ENCODE data around the gene RHOG.

The RHOG gene

GRCh38 chr11:3838504-3838903 lies 2.3 kb downstream of the RHOG start:
- FAIRE-seq = no peak
- DNase-seq (ENCODE audit: insufficient read length, low spot score) = no peak
- TF ChIP-seq TAF1 (IDR thresholded peaks at IDR 0.05; ENCODE audit: low read depth, low read length) (no peak), POU2F2 (IDR thresholded peaks at IDR 0.05; ENCODE audit: low read depth, low read length) (no peak), POLR2A (IDR thresholded peaks at IDR 0.05; ENCODE audit: low read depth, low read length) (no peak), SPI1 (IDR thresholded peaks at IDR 0.05; ENCODE audit: low read depth, low read length) (no peak), POLR2AphosphoS5 (IDR thresholded peaks at IDR 0.05; ENCODE audit: low read depth, low read length) (no peak), PAX5 (IDR thresholded peaks at IDR 0.05; ENCODE audit: insufficient read depth, low read length, severe bottlenecking) (no peak)

- FAIRE-seq = no peak
- DNase-seq (ENCODE audit: insufficient read length, low spot score) = no peak
- TF ChIP-seq POLR2AphosphoS5 (IDR thresholded peaks at IDR 0.05; ENCODE audit: low read depth, low read length) (no peak), POU2F2 (IDR thresholded peaks at IDR 0.05; ENCODE audit: low read depth, low read length) (no peak), PAX5 (IDR thresholded peaks at IDR 0.05; ENCODE audit: insufficient read depth, low read length, severe bottlenecking) (no peak), POLR2A (IDR thresholded peaks at IDR 0.05; ENCODE audit: low read depth, low read length) (no peak), TAF1 (IDR thresholded peaks at IDR 0.05; ENCODE audit: low read depth, low read length) (no peak), SPI1 (IDR thresholded peaks at IDR 0.05; ENCODE audit: low read depth, low read length) (peak; percentile 72)
These were observed 3.0 kb downstream of the RHOG start for GRCh38 chr11:3837793-3838192.

GRCh38 chr11:3836903-3837302 lies 3.9 kb downstream of the RHOG start:
- TF ChIP-seq SPI1 (IDR thresholded peaks at IDR 0.05; ENCODE audit: low read depth, low read length) (peak; percentile 27; the same call in 1 of the 2 replicates), POU2F2 (IDR thresholded peaks at IDR 0.05; ENCODE audit: low read depth, low read length) (no peak)
- no peak for FAIRE-seq
- no peak for DNase-seq (ENCODE audit: insufficient read length, low spot score)

- TF ChIP-seq SPI1 (IDR thresholded peaks at IDR 0.05; ENCODE audit: low read depth, low read length) (no peak), TAF1 (IDR thresholded peaks at IDR 0.05; ENCODE audit: low read depth, low read length) (no peak), POLR2A (IDR thresholded peaks at IDR 0.05; ENCODE audit: low read depth, low read length) (no peak), POU2F2 (IDR thresholded peaks at IDR 0.05; ENCODE audit: low read depth, low read length) (no peak), POLR2AphosphoS5 (IDR thresholded peaks at IDR 0.05; ENCODE audit: low read depth, low read length) (no peak), PAX5 (IDR thresholded peaks at IDR 0.05; ENCODE audit: insufficient read depth, low read length, severe bottlenecking) (no peak)
- FAIRE-seq (no peak), DNase-seq (ENCODE audit: insufficient read length, low spot score) (no peak)
These were observed 5.0 kb downstream of the RHOG start for GRCh38 chr11:3835751-3836150.

- TF ChIP-seq POLR2A (IDR thresholded peaks at IDR 0.05; ENCODE audit: low read depth, low read length) (no peak), SPI1 (IDR thresholded peaks at IDR 0.05; ENCODE audit: low read depth, low read length) (peak; percentile 50; the same call in 1 of the 2 replicates)
- FAIRE-seq (no peak), DNase-seq (ENCODE audit: insufficient read length, low spot score) (no peak)
These were observed 5.9 kb downstream of the RHOG start for GRCh38 chr11:3834664-3835461.

GRCh38 chr11:3834349-3834663 lies 6.5 kb downstream of the RHOG start:
- DNase-seq (ENCODE audit: insufficient read length, low spot score) (no peak), FAIRE-seq (no peak)
- no peak for TF ChIP-seq PAX5 (IDR thresholded peaks at IDR 0.05; ENCODE audit: insufficient read depth, low read length, severe bottlenecking)

GRCh38 chr11:3833449-3833848 lies 7.3 kb downstream of the RHOG start:
- FAIRE-seq (no peak), DNase-seq (ENCODE audit: insufficient read length, low spot score) (no peak)
- TF ChIP-seq SPI1 (IDR thresholded peaks at IDR 0.05; ENCODE audit: low read depth, low read length) = no peak
- no peak for TF ChIP-seq PAX5 (IDR thresholded peaks at IDR 0.05; ENCODE audit: insufficient read depth, low read length, severe bottlenecking)
- TF ChIP-seq POLR2AphosphoS5 (IDR thresholded peaks at IDR 0.05; ENCODE audit: low read depth, low read length) = no peak
- no peak for TF ChIP-seq POU2F2 (IDR thresholded peaks at IDR 0.05; ENCODE audit: low read depth, low read length)
- no peak for TF ChIP-seq TAF1 (IDR thresholded peaks at IDR 0.05; ENCODE audit: low read depth, low read length)
- no peak for TF ChIP-seq POLR2A (IDR thresholded peaks at IDR 0.05; ENCODE audit: low read depth, low read length)

GRCh38 chr11:3832816-3833215 lies 7.9 kb downstream of the RHOG start:
- TF ChIP-seq PAX5 (IDR thresholded peaks at IDR 0.05; ENCODE audit: insufficient read depth, low read length, severe bottlenecking) (no peak), POLR2A (IDR thresholded peaks at IDR 0.05; ENCODE audit: low read depth, low read length) (no peak), POU2F2 (IDR thresholded peaks at IDR 0.05; ENCODE audit: low read depth, low read length) (no peak)
- FAIRE-seq (no peak), DNase-seq (ENCODE audit: insufficient read length, low spot score) (no peak)

- FAIRE-seq = no peak
- DNase-seq (ENCODE audit: insufficient read length, low spot score) = no peak
- no peak for TF ChIP-seq SPI1 (IDR thresholded peaks at IDR 0.05; ENCODE audit: low read depth, low read length)
- TF ChIP-seq POU2F2 (IDR thresholded peaks at IDR 0.05; ENCODE audit: low read depth, low read length) = no peak
- no peak for TF ChIP-seq PAX5 (IDR thresholded peaks at IDR 0.05; ENCODE audit: insufficient read depth, low read length, severe bottlenecking)
- no peak for TF ChIP-seq POLR2AphosphoS5 (IDR thresholded peaks at IDR 0.05; ENCODE audit: low read depth, low read length)
- TF ChIP-seq POLR2A (IDR thresholded peaks at IDR 0.05; ENCODE audit: low read depth, low read length) = no peak
- no peak for TF ChIP-seq TAF1 (IDR thresholded peaks at IDR 0.05; ENCODE audit: low read depth, low read length)
These were observed 9.2 kb downstream of the RHOG start for GRCh38 chr11:3831378-3832239.

GRCh38 chr11:3830730-3831129 lies 10.0 kb downstream of the RHOG start:
- TF ChIP-seq POLR2A (IDR thresholded peaks at IDR 0.05; ENCODE audit: low read depth, low read length) (no peak), POLR2AphosphoS5 (IDR thresholded peaks at IDR 0.05; ENCODE audit: low read depth, low read length) (no peak), SPI1 (IDR thresholded peaks at IDR 0.05; ENCODE audit: low read depth, low read length) (no peak), PAX5 (IDR thresholded peaks at IDR 0.05; ENCODE audit: insufficient read depth, low read length, severe bottlenecking) (no peak), POU2F2 (IDR thresholded peaks at IDR 0.05; ENCODE audit: low read depth, low read length) (no peak), TAF1 (IDR thresholded peaks at IDR 0.05; ENCODE audit: low read depth, low read length) (no peak)

More at GRCh38 chr11:3830730-3831129, 10.0 kb downstream of the RHOG start:
- DNase-seq (ENCODE audit: insufficient read length, low spot score) (no peak), FAIRE-seq (no peak)

Measured in GM12891 (cell line).